Activated CD4-positive, alpha-beta memory T cell treated with anti-CD3 and anti-CD28 coated beads, Interleukin-2, amount 10 ng/mL, durations not matched to agents 7 days and 5 days (primary cell): ENCODE data around the gene GRIN2A. TPM values are rescaled to one million over a fixed set of nuclear protein-coding genes. Genes with fewer than 3 reads are reported as not detected.

Experiments
- CTCF ChIA-PET: fragments of 350-600 bp; sonication (Branson Sonifier 250); formaldehyde crosslinking; loops from one replicate; lab custom pipeline; 2021; ENCODE audit warnings: antibody characterized with exemption, inconsistent platforms; lab: Charles Lee
- POLR2A ChIA-PET: fragments of 350-600 bp; sonication (Branson Sonifier 250); formaldehyde crosslinking; loops from one replicate; lab custom pipeline; 2021; ENCODE audit warnings: antibody characterized with exemption; lab: Charles Lee
- DNase-seq: peaks from one replicate; pipeline ENCODE4 v3.0.0-alpha.2; 2020
- H3K27ac Mint-ChIP-seq: one replicate; pipeline ENCODE4 v1.8.0; 2021; ENCODE audit warnings: mild to moderate bottlenecking, mixed read lengths
- H3K27me3 Mint-ChIP-seq: one replicate; pipeline ENCODE4 v1.8.0; 2021; ENCODE audit warnings: mixed read lengths
- H3K36me3 Mint-ChIP-seq: one replicate; pipeline ENCODE4 v1.8.0; 2021; ENCODE audit warnings: low read depth, mixed read lengths
- H3K4me1 Mint-ChIP-seq: one replicate; pipeline ENCODE4 v1.8.0; 2021; ENCODE audit warnings: mixed read lengths
- H3K4me3 Mint-ChIP-seq: one replicate; pipeline ENCODE4 v1.8.0; 2021; ENCODE audit warnings: mild to moderate bottlenecking, mixed read lengths
- H3K9me3 Mint-ChIP-seq: one replicate; pipeline ENCODE4 v1.8.0; 2021; ENCODE audit warnings: mixed read lengths
- total RNA-seq, 2 experiments: library from RNA; stranded (reverse); gene quantifications; one replicate each; pipeline ENCODE4 v1.2.3, GENCODE V29; 2021

The GRIN2A gene
- total RNA-seq, 2 experiments from 2014 or later, result not detected

- ChIA-PET CTCF (no interaction called here), POLR2A (no interaction called here)
- H3K36me3 Mint-ChIP-seq, result no peaks in the 10 kb centered on the region
Observed at GRCh38 chr16:9756434-9756833, 425.8 kb downstream of the GRIN2A start.

DNA sequence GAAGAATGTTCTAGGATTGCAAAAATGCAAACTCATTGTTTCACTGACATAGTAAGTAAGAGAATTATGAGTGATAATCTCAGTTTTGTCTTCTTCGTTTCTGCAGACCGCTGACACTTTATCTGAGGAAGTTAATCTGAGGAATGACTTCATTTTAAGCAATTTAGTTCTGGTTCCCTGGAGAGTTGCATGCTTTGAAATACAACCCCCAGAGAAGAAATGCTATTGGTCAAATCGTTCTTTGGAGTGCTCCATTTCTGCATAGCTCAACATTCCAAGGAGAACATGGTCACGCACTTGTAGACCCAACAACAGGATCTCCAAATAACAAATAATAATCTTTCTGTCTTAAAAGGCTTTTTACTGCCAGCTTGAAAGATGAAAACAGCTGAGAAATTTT lies 427.1 kb downstream of the GRIN2A start:
- Mint-ChIP-seq H3K27ac (no peak overlapping the region), H3K9me3 (peaks cover 11% of the 10 kb centered on the region), H3K27me3 (no peaks in the 10 kb centered on the region), H3K36me3 (no peaks in the 10 kb centered on the region), H3K4me1 (no peaks in the 10 kb centered on the region), H3K4me3 (no peak overlapping the region)
- ChIA-PET CTCF (no interaction called here), POLR2A (no interaction called here)
- no peak for DNase-seq

More at GRCh38 chr16:9756434-9756833, 425.8 kb downstream of the GRIN2A start:
- Mint-ChIP-seq H3K27me3 (no peaks in the 10 kb centered on the region), H3K27ac (no peak overlapping the region), H3K9me3 (peaks cover 4% of the 10 kb centered on the region), H3K4me3 (no peak overlapping the region), H3K4me1 (no peaks in the 10 kb centered on the region)
- no peak for DNase-seq

GRCh38 chr16:9741776-9742175 lies 440.5 kb downstream of the GRIN2A start:
- no peak for DNase-seq
- H3K27ac Mint-ChIP-seq, result no peak overlapping the region
- H3K4me1 Mint-ChIP-seq, result no peaks in the 10 kb centered on the region
- ChIA-PET CTCF (no interaction called here), POLR2A (no interaction called here)
- H3K36me3 Mint-ChIP-seq, result no peaks in the 10 kb centered on the region
- H3K9me3 Mint-ChIP-seq, result peaks cover 4% of the 10 kb centered on the region
- H3K4me3 Mint-ChIP-seq, result no peak overlapping the region
- H3K27me3 Mint-ChIP-seq, result no peaks in the 10 kb centered on the region

DNA sequence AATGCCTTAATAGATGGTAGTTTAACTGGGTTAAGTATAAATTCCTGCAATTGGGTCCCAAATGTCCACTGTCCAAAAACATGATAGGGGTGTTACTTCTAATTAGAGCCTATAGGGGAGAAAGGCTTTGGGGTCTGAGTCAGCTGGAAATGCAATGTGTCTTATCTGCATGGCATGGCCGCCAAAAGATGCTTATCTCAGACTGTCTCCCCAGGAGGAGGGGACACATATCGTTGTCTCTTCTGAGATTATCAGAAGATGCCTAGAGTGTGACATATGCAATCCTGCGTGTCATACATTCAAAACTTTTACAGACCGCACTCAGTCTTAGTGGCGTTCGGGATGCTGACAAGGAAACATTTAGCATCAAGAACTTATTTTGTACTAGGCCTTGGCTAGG lies 442.9 kb downstream of the GRIN2A start:
- ChIA-PET CTCF (no interaction called here), POLR2A (no interaction called here)
- Mint-ChIP-seq H3K4me3 (no peak overlapping the region), H3K4me1 (no peaks in the 10 kb centered on the region), H3K27ac (no peak overlapping the region), H3K36me3 (no peaks in the 10 kb centered on the region), H3K9me3 (peaks cover 5% of the 10 kb centered on the region), H3K27me3 (no peaks in the 10 kb centered on the region)
- no peak for DNase-seq

DNA sequence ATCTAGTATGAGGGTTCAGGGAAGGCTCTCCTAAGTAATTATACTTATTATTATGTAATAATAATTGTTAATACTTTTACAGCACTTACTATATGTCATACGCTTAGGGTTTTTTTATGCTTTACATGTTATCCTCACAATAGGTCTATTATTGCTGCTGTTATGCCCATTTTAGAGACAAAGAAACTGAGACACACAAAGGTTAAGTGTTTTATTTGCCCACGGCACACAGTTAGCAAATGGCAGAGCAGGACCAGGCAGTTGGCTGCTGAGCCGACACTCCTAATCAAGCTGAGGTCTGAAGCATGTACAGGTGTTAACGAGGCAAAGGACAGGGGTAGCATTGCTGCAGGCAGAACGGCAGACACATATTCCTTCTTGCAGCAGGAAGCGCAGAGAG lies 443.5 kb downstream of the GRIN2A start:
- Mint-ChIP-seq H3K4me3 (no peak overlapping the region), H3K9me3 (peaks cover 5% of the 10 kb centered on the region), H3K4me1 (no peaks in the 10 kb centered on the region), H3K27ac (no peak overlapping the region), H3K27me3 (no peaks in the 10 kb centered on the region), H3K36me3 (no peaks in the 10 kb centered on the region)
- CTCF ChIA-PET, result no interaction called here
- DNase-seq, result no peak
- POLR2A ChIA-PET, result no interaction called here

- H3K4me3 Mint-ChIP-seq, result no peak overlapping the region
- no peaks in the 10 kb centered on the region for H3K27me3 Mint-ChIP-seq
- no peaks in the 10 kb centered on the region for H3K36me3 Mint-ChIP-seq
- DNase-seq, result no peak
- no peaks in the 10 kb centered on the region for H3K4me1 Mint-ChIP-seq
- CTCF ChIA-PET, result no interaction called here
- H3K9me3 Mint-ChIP-seq, result peaks cover 7% of the 10 kb centered on the region
- no peak overlapping the region for H3K27ac Mint-ChIP-seq
- POLR2A ChIA-PET, result no interaction called here
Observed at GRCh38 chr16:9736547-9736946, 445.7 kb downstream of the GRIN2A start.

GRCh38 chr16:9723136-9723535 lies 459.1 kb downstream of the GRIN2A start:
- ChIA-PET CTCF (no interaction called here), POLR2A (no interaction called here)
- H3K27me3 Mint-ChIP-seq, result no peaks in the 10 kb centered on the region
- H3K4me1 Mint-ChIP-seq, result no peaks in the 10 kb centered on the region
- no peak overlapping the region for H3K27ac Mint-ChIP-seq
- no peaks in the 10 kb centered on the region for H3K36me3 Mint-ChIP-seq
- no peak overlapping the region for H3K4me3 Mint-ChIP-seq
- no peak for DNase-seq
- no peaks in the 10 kb centered on the region for H3K9me3 Mint-ChIP-seq

DNA sequence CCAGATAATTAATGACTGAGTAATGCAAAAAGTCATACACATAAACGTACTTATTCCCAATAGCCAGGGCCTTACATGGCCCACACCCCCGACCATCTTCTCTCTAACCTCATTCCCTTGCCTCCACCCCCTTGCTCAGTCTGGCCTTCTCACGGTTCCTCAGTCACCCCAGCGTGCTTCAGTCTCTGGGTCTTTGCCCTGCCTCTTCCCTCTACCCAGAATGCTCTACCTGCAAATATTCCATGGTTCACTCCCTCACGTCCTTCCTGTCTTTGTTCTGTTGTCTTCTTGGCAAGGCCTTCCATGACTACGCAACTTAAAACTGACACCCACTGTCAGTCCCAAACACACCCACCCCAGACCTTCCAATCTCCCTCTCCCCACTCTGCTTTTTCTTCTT lies 468.3 kb downstream of the GRIN2A start:
- Mint-ChIP-seq H3K36me3 (no peaks in the 10 kb centered on the region), H3K27ac (no peak overlapping the region), H3K27me3 (no peaks in the 10 kb centered on the region), H3K4me3 (no peak overlapping the region), H3K9me3 (peaks cover 3% of the 10 kb centered on the region), H3K4me1 (no peaks in the 10 kb centered on the region)
- CTCF ChIA-PET, result no interaction called here
- DNase-seq, result no peak
- POLR2A ChIA-PET, result no interaction called here

GRCh38 chr16:9713156-9713555 lies 469.1 kb downstream of the GRIN2A start:
- Mint-ChIP-seq H3K4me1 (no peaks in the 10 kb centered on the region), H3K36me3 (no peaks in the 10 kb centered on the region), H3K27me3 (no peaks in the 10 kb centered on the region), H3K27ac (no peak overlapping the region), H3K4me3 (no peak overlapping the region), H3K9me3 (peaks cover 3% of the 10 kb centered on the region)
- ChIA-PET POLR2A (no interaction called here), CTCF (no interaction called here)
- DNase-seq, result no peak

DNA sequence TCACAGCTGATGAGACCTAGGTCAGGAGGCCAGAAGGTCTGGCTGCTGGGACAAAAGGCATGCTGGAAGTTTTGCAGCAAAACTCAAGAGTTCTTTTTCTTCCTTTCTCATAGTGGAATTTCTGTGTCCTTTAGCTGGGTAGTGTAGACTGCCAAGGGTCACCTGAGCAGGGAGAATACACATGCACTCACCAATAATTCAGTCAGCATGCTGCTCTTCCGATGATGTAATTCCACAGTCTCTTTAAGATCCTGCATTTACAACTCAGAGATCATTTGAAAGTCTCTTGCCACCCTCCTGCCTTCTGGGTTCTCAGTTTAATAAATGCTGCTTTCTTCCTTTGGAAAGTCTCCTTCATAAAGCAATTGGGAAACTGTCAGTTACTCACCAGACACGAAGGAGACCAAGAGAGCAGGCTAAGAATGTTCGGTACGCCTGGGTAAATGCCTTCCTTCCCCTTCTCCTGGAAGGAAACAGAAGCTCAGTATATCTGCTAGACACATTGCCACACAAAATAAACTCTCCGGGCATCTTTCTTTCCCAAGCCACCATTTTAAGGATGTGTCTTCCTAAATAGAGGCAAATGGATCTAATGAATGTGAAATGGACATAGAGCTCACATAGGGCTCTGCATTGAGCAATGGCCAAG lies 473.1 kb downstream of the GRIN2A start:
- Mint-ChIP-seq H3K27me3 (no peaks in the 10 kb centered on the region), H3K27ac (no peak overlapping the region), H3K4me3 (no peak overlapping the region), H3K36me3 (no peaks in the 10 kb centered on the region), H3K4me1 (no peaks in the 10 kb centered on the region), H3K9me3 (peaks cover 6% of the 10 kb centered on the region)
- DNase-seq, result no peak
- ChIA-PET CTCF (no interaction called here), POLR2A (no interaction called here)

GRCh38 chr16:9706217-9706836 lies 475.9 kb downstream of the GRIN2A start:
- POLR2A ChIA-PET, result no interaction called here
- peaks cover 6% of the 10 kb centered on the region for H3K9me3 Mint-ChIP-seq
- no peak overlapping the region for H3K27ac Mint-ChIP-seq
- H3K36me3 Mint-ChIP-seq, result no peaks in the 10 kb centered on the region
- CTCF ChIA-PET, result no interaction called here
- H3K4me1 Mint-ChIP-seq, result no peaks in the 10 kb centered on the region
- no peak overlapping the region for H3K4me3 Mint-ChIP-seq
- DNase-seq, result no peak
- H3K27me3 Mint-ChIP-seq, result no peaks in the 10 kb centered on the region

DNA sequence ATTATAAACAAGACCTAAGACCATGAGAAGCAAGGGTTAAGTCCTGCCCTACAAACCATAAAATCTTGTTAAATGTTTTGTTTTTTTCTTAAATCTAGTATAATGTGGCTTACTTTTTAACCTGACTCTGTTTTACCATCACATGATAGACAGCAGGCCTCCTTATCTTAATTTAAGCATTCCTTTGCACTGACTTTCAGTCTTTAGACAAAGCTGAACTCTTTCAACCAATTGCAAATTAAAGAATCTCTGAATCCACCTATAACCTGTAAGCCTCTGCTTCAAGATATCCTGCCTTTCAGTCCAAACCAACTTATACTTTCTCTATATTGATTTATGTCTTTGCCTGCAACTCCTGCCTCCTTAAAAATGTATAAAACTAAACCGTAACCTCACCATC lies 478.5 kb downstream of the GRIN2A start:
- H3K27me3 Mint-ChIP-seq, result no peaks in the 10 kb centered on the region
- H3K9me3 Mint-ChIP-seq, result peaks cover 6% of the 10 kb centered on the region
- DNase-seq, result no peak
- no peak overlapping the region for H3K4me3 Mint-ChIP-seq
- H3K36me3 Mint-ChIP-seq, result no peaks in the 10 kb centered on the region
- no peaks in the 10 kb centered on the region for H3K4me1 Mint-ChIP-seq
- POLR2A ChIA-PET, result no interaction called here
- H3K27ac Mint-ChIP-seq, result no peak overlapping the region
- CTCF ChIA-PET, result no interaction called here
